Measurements from ENCODE around the gene SRM.
"Not testable (repeated sequence)": the region's sequence is repeated elsewhere in the genome, so short reads cannot be mapped to it uniquely, and the experiment has no call there.

DNA sequence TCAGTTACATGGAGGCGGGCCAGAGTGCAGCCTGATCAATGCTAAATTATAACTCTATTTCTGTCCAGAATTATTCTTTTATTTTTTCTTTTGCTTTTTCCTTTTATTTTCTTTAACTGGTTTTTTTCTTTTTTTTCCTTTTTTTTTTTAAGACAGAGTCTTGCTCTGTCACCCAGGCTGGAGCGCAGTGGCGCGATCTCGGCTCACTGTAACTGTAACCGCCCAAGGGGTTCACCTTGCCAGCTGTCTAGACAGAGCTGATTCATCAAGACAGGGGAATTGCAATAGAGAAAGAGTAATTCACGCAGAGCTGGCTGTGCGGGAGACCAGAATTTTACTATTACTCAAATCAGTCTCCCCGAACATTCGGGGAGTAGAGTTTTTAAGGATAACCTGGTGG is 8.7 kb downstream of the SRM start:
- TF ChIP-seq, protein P1, sequence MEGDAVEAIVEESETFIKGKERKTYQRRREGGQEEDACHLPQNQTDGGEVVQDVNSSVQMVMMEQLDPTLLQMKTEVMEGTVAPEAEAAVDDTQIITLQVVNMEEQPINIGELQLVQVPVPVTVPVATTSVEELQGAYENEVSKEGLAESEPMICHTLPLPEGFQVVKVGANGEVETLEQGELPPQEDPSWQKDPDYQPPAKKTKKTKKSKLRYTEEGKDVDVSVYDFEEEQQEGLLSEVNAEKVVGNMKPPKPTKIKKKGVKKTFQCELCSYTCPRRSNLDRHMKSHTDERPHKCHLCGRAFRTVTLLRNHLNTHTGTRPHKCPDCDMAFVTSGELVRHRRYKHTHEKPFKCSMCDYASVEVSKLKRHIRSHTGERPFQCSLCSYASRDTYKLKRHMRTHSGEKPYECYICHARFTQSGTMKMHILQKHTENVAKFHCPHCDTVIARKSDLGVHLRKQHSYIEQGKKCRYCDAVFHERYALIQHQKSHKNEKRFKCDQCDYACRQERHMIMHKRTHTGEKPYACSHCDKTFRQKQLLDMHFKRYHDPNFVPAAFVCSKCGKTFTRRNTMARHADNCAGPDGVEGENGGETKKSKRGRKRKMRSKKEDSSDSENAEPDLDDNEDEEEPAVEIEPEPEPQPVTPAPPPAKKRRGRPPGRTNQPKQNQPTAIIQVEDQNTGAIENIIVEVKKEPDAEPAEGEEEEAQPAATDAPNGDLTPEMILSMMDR (IDR thresholded peaks at IDR 0.05; ENCODE audit: insufficient read depth, low read length): not testable (repeated sequence)
- TF ChIP-seq POLR2AphosphoS5 (IDR thresholded peaks at IDR 0.05; ENCODE audit: low read depth); SPI1 (IDR thresholded peaks at IDR 0.05; ENCODE audit: borderline replicate concordance, low read depth): not testable (repeated sequence)
